GM12878 (cell line): ENCODE results near the gene SFT2D1. TPM values are rescaled to one million over a fixed set of nuclear protein-coding genes. Genes with fewer than 3 reads are reported as not detected.

Experiments used
- ATAC-seq: fragments of 200-7000 bp; cut with Tn5 transposase; 3 replicates; pipeline ENCODE4 v1.9.1; 2020; ENCODE audit warnings: mild to moderate bottlenecking, moderate library complexity
- BruUV-seq: library from RNA; stranded (reverse); fragments of 400-500 nt; replicated peaks from 2 replicates; lab custom pipeline; 2021; lab: Mats Ljungman, UMichigan
- CTCF ChIA-PET: fragments of 300-600 bp; sonication (Branson Sonifier 250); formaldehyde crosslinking; extraction: SDS; loops from one replicate; lab custom pipeline; 2021; ENCODE audit warnings: inconsistent platforms; lab: Yijun Ruan, JAX
- POLR2A ChIA-PET: fragments of 350-600 bp; formaldehyde crosslinking; extraction: SDS; loops from one replicate; lab custom pipeline; 2021; ENCODE audit warnings: inconsistent platforms; lab: Charles Lee
- RAD21 ChIA-PET: fragments of 300-600 bp; sonication (Branson Sonifier 250); formaldehyde crosslinking; loops from one replicate; lab custom pipeline; 2023; ENCODE audit warnings: antibody characterized with exemption; ENCODE audit not compliant: unreplicated experiment; lab: Charles Lee
- SMC1A ChIA-PET: fragments of 300-600 bp; sonication (Branson Sonifier 250); formaldehyde crosslinking; loops from one replicate; lab custom pipeline; 2023; ENCODE audit not compliant: unreplicated experiment, uncharacterized antibody; lab: Charles Lee
- DNase-seq: peaks from one replicate; pipeline ENCODE4 v3.0.0-alpha.2; 2011; ENCODE audit warnings: low read depth, low spot score
- FAIRE-seq: peaks from 3 replicates; lab custom pipeline; 2011; peaks lifted over from hg19 to GRCh38; lab: Jason Lieb, UNC
- H2AFZ ChIP-seq: 2 replicates; pipeline ENCODE4 v1.6.0; 2011; ENCODE audit warnings: low read depth, low read length, control low read depth; ENCODE audit not compliant: control insufficient read depth
- H3K27ac ChIP-seq: 2 replicates; pipeline ENCODE4 v1.5.1; 2011; ENCODE audit warnings: control low read depth; ENCODE audit not compliant: control insufficient read depth, insufficient read depth
- H3K27me3 ChIP-seq, 2 experiments: replicated peaks in 1 of 2; 2 replicates each; pipeline versions ENCODE4 v1.6.0 to v1.6.1; 2011; ENCODE audit warnings: low read length in 1 of 2; ENCODE audit not compliant: control insufficient read depth in 2 of 2, insufficient read depth in 2 of 2
- H3K36me3 ChIP-seq, 2 experiments: 2 replicates each; pipeline ENCODE4 v1.5.1; 2011; ENCODE audit warnings: low read length in 1 of 2; ENCODE audit not compliant: control insufficient read depth in 2 of 2, insufficient read depth in 2 of 2
- H3K4me1 ChIP-seq: 2 replicates; pipeline ENCODE4 v1.6.1; 2011; ENCODE audit warnings: mild to moderate bottlenecking, low read length, moderate library complexity, mixed read lengths; ENCODE audit not compliant: control insufficient read depth, insufficient read depth
- H3K4me2 ChIP-seq: 2 replicates; pipeline ENCODE4 v1.6.0; 2011; ENCODE audit warnings: control low read depth; ENCODE audit not compliant: control insufficient read depth, insufficient read depth
- H3K4me3 ChIP-seq: fragments of 200-600 bp; sonication (generic); 2 replicates; pipeline ENCODE4 v1.5.1; 2016
- H3K79me2 ChIP-seq: 2 replicates; pipeline ENCODE4 v1.6.0; 2011; ENCODE audit warnings: low read length; ENCODE audit not compliant: control insufficient read depth, insufficient read depth
- H3K9ac ChIP-seq: 2 replicates; pipeline ENCODE4 v1.8.0; 2011; ENCODE audit warnings: low read length, control low read depth, mixed read lengths; ENCODE audit not compliant: control insufficient read depth, insufficient read depth
- H3K9me3 ChIP-seq: replicated peaks from 3 replicates; pipeline ENCODE4 v1.5.1; 2011; ENCODE audit warnings: mild to moderate bottlenecking, low read length; ENCODE audit not compliant: control insufficient read depth, insufficient read depth
- H4K20me1 ChIP-seq: 2 replicates; pipeline ENCODE4 v1.6.0; 2011; ENCODE audit not compliant: control insufficient read depth, insufficient read depth
- ATF7 ChIP-seq: fragments of 450-650 bp; IDR thresholded peaks from 2 replicates; pipeline ENCODE4 v1.6.1; 2016; ENCODE audit warnings: low read depth, mild to moderate bottlenecking
- CBX5 ChIP-seq: sonication (generic); IDR thresholded peaks from 2 replicates; pipeline ENCODE4 v1.6.1; 2016; ENCODE audit warnings: low read depth, moderate library complexity, mild to moderate bottlenecking, inconsistent platforms
- CTCF ChIP-seq, 3 experiments: IDR thresholded peaks in 2 of 3; conservative IDR thresholded peaks in 1 of 3; 2 replicates each; pipeline ENCODE4 v1.5.1; 2011; ENCODE audit warnings: low read depth in 3 of 3, low read length in 3 of 3, mild to moderate bottlenecking in 3 of 3, control low read depth in 2 of 3, moderate library complexity in 2 of 3, inconsistent platforms in 1 of 3, mixed read lengths in 1 of 3; ENCODE audit not compliant: control insufficient read depth in 2 of 3, insufficient read depth in 1 of 3; ENCODE audit errors: extremely low read depth in 1 of 3
- EGR1 ChIP-seq, 2 experiments: IDR thresholded peaks; 1 replicate in 1 of 2; 2 replicates in 1 of 2; pipeline ENCODE4 v1.6.1; 2011 to 2012; ENCODE audit warnings: low read depth in 2 of 2, low read length in 2 of 2, borderline replicate concordance in 1 of 2, mild to moderate bottlenecking in 1 of 2, moderate library complexity in 1 of 2
- HDGF ChIP-seq: fragments of 450-650 bp; IDR thresholded peaks from 2 replicates; pipeline ENCODE4 v1.6.1; 2016; ENCODE audit warnings: antibody characterized with exemption
- LARP7 ChIP-seq: fragments of 450-650 bp; IDR thresholded peaks from 2 replicates; pipeline ENCODE4 v1.6.1; 2017; ENCODE audit warnings: mild to moderate bottlenecking
- MLLT1 ChIP-seq: fragments of 450-650 bp; IDR thresholded peaks from 2 replicates; pipeline ENCODE4 v1.6.1; 2016; ENCODE audit warnings: mild to moderate bottlenecking
- NFIC ChIP-seq: IDR thresholded peaks from 2 replicates; pipeline ENCODE4 v1.6.1; 2012; ENCODE audit warnings: low read depth, mild to moderate bottlenecking, inconsistent platforms, low read length, moderate library complexity
- NRF1 ChIP-seq: conservative IDR thresholded peaks from 2 replicates; pipeline ENCODE4 v1.6.1; 2011; ENCODE audit warnings: mild to moderate bottlenecking, low read depth, low read length, improper control_type of control experiment
- POLR2A ChIP-seq: IDR thresholded peaks from 2 replicates; pipeline ENCODE4 v1.6.1; 2011; ENCODE audit warnings: low read depth, mild to moderate bottlenecking, low read length
- RELB ChIP-seq: fragments of 450-650 bp; IDR thresholded peaks from 2 replicates; pipeline ENCODE4 v1.6.1; 2017; ENCODE audit warnings: low read depth, mild to moderate bottlenecking, moderate library complexity
- SKIL ChIP-seq: fragments of 450-650 bp; IDR thresholded peaks from 2 replicates; pipeline ENCODE4 v1.6.1; 2017; ENCODE audit warnings: mild to moderate bottlenecking, low read depth, inconsistent platforms; ENCODE audit not compliant: poor library complexity, severe bottlenecking
- SMAD5 ChIP-seq: IDR thresholded peaks from 2 replicates; pipeline ENCODE4 v1.6.1; 2016; ENCODE audit warnings: antibody characterized with exemption, low read depth
- SPI1 ChIP-seq: IDR thresholded peaks from 2 replicates; pipeline ENCODE4 v1.6.1; 2011; ENCODE audit warnings: low read depth, mild to moderate bottlenecking, low read length, moderate library complexity, borderline replicate concordance; ENCODE audit not compliant: insufficient read depth
- SREBF2 ChIP-seq: IDR thresholded peaks from 2 replicates; pipeline ENCODE4 v1.6.1; 2012; ENCODE audit warnings: mild to moderate bottlenecking, low read length
- SUZ12 ChIP-seq: fragments of 200-600 bp; sonication (generic); IDR thresholded peaks from one replicate; pipeline ENCODE4 v1.6.1; 2018; ENCODE audit warnings: antibody characterized with exemption, mild to moderate bottlenecking; ENCODE audit not compliant: unreplicated experiment
- TARDBP ChIP-seq: IDR thresholded peaks from 2 replicates; pipeline ENCODE4 v1.6.1; 2016; ENCODE audit warnings: borderline replicate concordance
- ZNF217 ChIP-seq: fragments of 450-650 bp; IDR thresholded peaks from 2 replicates; pipeline ENCODE4 v1.6.1; 2017; ENCODE audit warnings: antibody characterized with exemption, mild to moderate bottlenecking
- WGBS: methylation state at CpG from one replicate; pipeline ENCODE4 v1.1.6; 2016; ENCODE audit warnings: low lambda C conversion rate; ENCODE audit not compliant: insufficient replicate concordance, insufficient coverage; ENCODE audit errors: missing lambda C conversion rate; 5-methylcytosine and 5-hydroxymethylcytosine counted together
- in situ Hi-C: fragments of 300-500 bp; cut with MboI; formaldehyde crosslinking; loops from 9 replicates; pipeline ENCODE4 v1.14.3; 2018; ENCODE audit warnings: mixed read lengths
- intact Hi-C: fragments of 100-400 bp; cut with micrococcal nuclease; formaldehyde crosslinking; loops from one replicate; pipeline ENCODE4 v1.14.2; 2022; ENCODE audit not compliant: unreplicated experiment
- polyA plus RNA-seq, 11 experiments: library from polyadenylated mRNA; depleted of rRNA in 4 of 11; unstranded in 6 of 11; stranded (reverse) in 5 of 11; fragments of >200 nt; fragmentation: Nextera tagmentation in 4 of 11; fragmentation: Illumina TruSeq in 1 of 11; extraction: Ambion mirVana in 4 of 11; extraction: Trizol in 1 of 11; gene quantifications; 1 replicate in 1 of 11; 2 replicates in 10 of 11; pipeline versions ENCODE4 v1.2.1 to v1.2.3, GENCODE V29; 2011 to 2016; ENCODE audit warnings: inconsistent platforms in 2 of 11, missing spikeins in 2 of 11, low read depth in 1 of 11
- total RNA-seq, 4 experiments: library from RNA; depleted of rRNA in 3 of 4; stranded (reverse); fragments of >200 nt in 3 of 4; fragmentation: Illumina TruSeq in 1 of 4; extraction: Trizol in 1 of 4; gene quantifications; 2 replicates each; pipeline versions ENCODE4 v1.2.1 to v1.2.3, GENCODE V29; 2013 to 2021

SFT2D1 gene
- total and polyA plus RNA-seq, 10 of the 15 experiments (the other 5 are each of a cell fraction or from before 2014, with no cell fraction given): 69.5 to 281 (median 124) TPM

GRCh38 chr6:166330612-166331011, 11.7 kb downstream of the SFT2D1 start:
- H3K4me3 ChIP-seq: no peak overlapping the region
- no peaks in the 10 kb centered on the region; the same call in 2 of the 3 replicates for H3K9me3 ChIP-seq
- H3K4me1 ChIP-seq: peaks cover 37% of the 10 kb centered on the region
- intact Hi-C loops (loop anchor here (10.0 kb wide), 1 partner anchor 764 kb away; no protein-coding TSS in a partner anchor), in situ Hi-C loops (loop anchor here (5.0 kb wide), 1 partner anchor 52 kb away; the partner anchor contains the start of gene MPC1)
- ChIA-PET CTCF (interaction anchor here (0.6 to 1.4 kb wide), 6 partner anchors 11 to 70 kb away, joined by 3 to 8 read pairs (median 4); no protein-coding TSS in a partner anchor), SMC1A (interaction anchor here (1.1 to 1.3 kb wide), 2 partner anchors 17 to 49 kb away, joined by 3 to 4 read pairs; no protein-coding TSS in a partner anchor), POLR2A (no interaction called here), RAD21 (interaction anchor here (1.3 kb wide), 2 partner anchors 17 to 51 kb away, joined by 3 to 5 read pairs; no protein-coding TSS in a partner anchor)
- H3K36me3 ChIP-seq: peaks cover 11 to 20% of the 10 kb centered on the region in 2 experiments
- BruUV-seq: no TSS peak
- H3K79me2 ChIP-seq: peaks cover 83% of the 10 kb centered on the region
- DNase-seq: no peak
- H2AFZ ChIP-seq: no peak overlapping the region
- 82% methylated on average over 11 of the region's 11 CpGs for WGBS
- no peaks in the 10 kb centered on the region for H4K20me1 ChIP-seq
- FAIRE-seq: no peak
- no peaks in the 10 kb centered on the region for H3K27me3 ChIP-seq
- no peak overlapping the region for H3K4me2 ChIP-seq
- ATAC-seq: peak; percentile 72
- H3K27ac ChIP-seq: no peak overlapping the region
- no peak overlapping the region for H3K9ac ChIP-seq
- TF ChIP-seq CTCF (IDR thresholded peaks at IDR 0.05 in 2 of 3, conservative IDR thresholded peaks at IDR 0.05 in 1 of 3; ENCODE audit: control insufficient read depth in 2 of 3, extremely low read depth in 1 of 3, insufficient read depth in 1 of 3, low read depth in 3 of 3, low read length in 3 of 3) (peak in 2 of 3 experiments; percentile 10 to 31; a peak in 2 of 6 replicates), SMAD5 (no peak), RELB (no peak), HDGF (peak; percentile 31; the same call in 1 of the 2 replicates), NFIC (no peak), POLR2A (0 out of 2 replicates have a peak, but pooled peaks have one; percentile 46), TARDBP (no peak), SREBF2 (no peak), MLLT1 (no peak; the same call in 1 of the 2 replicates), SPI1 (no peak), SUZ12 (no peak), CBX5 (no peak), SKIL (no peak), LARP7 (0 out of 2 replicates have a peak, but pooled peaks have one; percentile 25), ZNF217 (no peak), NRF1 (no peak), ATF7 (no peak), EGR1 (IDR thresholded peaks at IDR 0.05; ENCODE audit: borderline replicate concordance in 1 of 2, low read depth in 2 of 2, low read length in 2 of 2) (no peak)
